MM.1S (cell line): Measurements from ENCODE around the gene LCE3E.

ENCODE experiments used
- DNase-seq: peaks from one replicate; pipeline ENCODE4 v3.0.0-alpha.2; 2015
- H2AFZ ChIP-seq: fragments of 300-600 bp; sonication (generic); 2 replicates; pipeline ENCODE4 v1.6.0; 2016; ENCODE audit warnings: antibody characterized with exemption, low read length
- H3F3A ChIP-seq: fragments of 300-600 bp; sonication (generic); 2 replicates; pipeline ENCODE4 v1.6.1; 2016; ENCODE audit warnings: mild to moderate bottlenecking, antibody characterized with exemption, low read length, moderate library complexity, mixed read lengths; ENCODE audit not compliant: insufficient read depth
- H3K27ac ChIP-seq: fragments of 300-600 bp; sonication (generic); 2 replicates; pipeline ENCODE4 v1.5.1; 2016; ENCODE audit warnings: mild to moderate bottlenecking, low read length
- H3K27me3 ChIP-seq: fragments of 300-600 bp; sonication (generic); replicated peaks from 2 replicates; pipeline ENCODE4 v1.6.0; 2016; ENCODE audit warnings: low read length; ENCODE audit not compliant: insufficient read depth
- H3K36me3 ChIP-seq: fragments of 300-600 bp; sonication (generic); replicated peaks from 2 replicates; pipeline ENCODE4 v1.6.1; 2016; ENCODE audit warnings: mild to moderate bottlenecking, low read length, mixed read lengths; ENCODE audit not compliant: insufficient read depth
- H3K4me1 ChIP-seq: fragments of 300-600 bp; sonication (generic); 2 replicates; pipeline ENCODE4 v1.6.1; 2016; ENCODE audit warnings: low read length, mixed read lengths
- H3K4me2 ChIP-seq: fragments of 300-600 bp; sonication (generic); 2 replicates; pipeline ENCODE4 v1.6.0; 2016; ENCODE audit warnings: low read depth, low read length
- H3K4me3 ChIP-seq: fragments of 300-600 bp; sonication (generic); 2 replicates; pipeline ENCODE4 v1.5.1; 2016; ENCODE audit warnings: low read length, mixed read lengths
- H3K79me2 ChIP-seq: fragments of 300-600 bp; sonication (generic); 2 replicates; pipeline ENCODE4 v1.6.1; 2016; ENCODE audit warnings: mixed run types, low read length, mixed read lengths
- H3K9ac ChIP-seq: fragments of 300-600 bp; sonication (generic); 2 replicates; pipeline ENCODE4 v1.6.1; 2016; ENCODE audit warnings: low read length, mixed read lengths
- H3K9me2 ChIP-seq: fragments of 300-600 bp; sonication (generic); replicated peaks from 2 replicates; pipeline ENCODE4 v1.6.1; 2016; ENCODE audit warnings: mild to moderate bottlenecking, low read length, mixed read lengths; ENCODE audit not compliant: insufficient read depth
- H3K9me3 ChIP-seq: fragments of 300-600 bp; sonication (generic); replicated peaks from 2 replicates; pipeline ENCODE4 v1.6.1; 2016; ENCODE audit warnings: mild to moderate bottlenecking, low read length, mixed read lengths; ENCODE audit not compliant: insufficient read depth
- H4K20me1 ChIP-seq: fragments of 300-600 bp; sonication (generic); 2 replicates; pipeline ENCODE4 v1.6.1; 2016; ENCODE audit warnings: mild to moderate bottlenecking, low read length, moderate library complexity, mixed read lengths; ENCODE audit not compliant: insufficient read depth
- EZH2 ChIP-seq: fragments of 300-600 bp; sonication (generic); optimal IDR thresholded peaks from 2 replicates; pipeline ENCODE3; 2017; ENCODE audit warnings: low read depth, mild to moderate bottlenecking, antibody characterized with exemption, low read length, mixed read lengths
- EZH2phosphoT487 ChIP-seq: fragments of 300-600 bp; sonication (generic); IDR thresholded peaks from 2 replicates; pipeline ENCODE4 v1.6.1; 2018; ENCODE audit warnings: antibody characterized with exemption, low read length
- TF ChIP-seq, protein P1 (sequence below): fragments of 300-600 bp; sonication (generic); IDR thresholded peaks from 2 replicates; pipeline ENCODE4 v1.5.1; 2016; ENCODE audit warnings: antibody characterized with exemption, low read length, mixed read lengths

LCE3E gene

DNA sequence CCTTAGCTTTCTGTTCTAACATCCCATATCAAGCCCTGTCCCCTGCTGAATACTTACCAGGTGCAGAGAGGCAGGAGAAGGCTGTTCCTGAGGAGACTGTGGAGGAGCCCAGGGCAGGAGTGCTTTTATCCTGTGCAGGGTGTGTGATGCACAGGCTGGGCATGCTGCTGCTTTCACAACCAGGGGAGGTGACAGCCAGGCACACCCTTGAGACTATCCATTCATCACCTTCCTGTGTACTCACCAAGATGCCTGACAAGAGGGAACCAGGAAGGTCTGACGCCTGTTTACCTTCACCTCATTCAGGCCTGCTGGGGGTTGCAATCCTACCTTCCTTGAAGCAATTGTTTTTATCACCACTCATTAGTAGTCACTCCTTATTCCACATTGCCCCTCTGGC, at the start of gene LCE3E:
Gene LCE3E (minus strand): TSS at position 100 of the 400 bp plus-strand sequence. CDS start 572 bp downstream, outside the sequence.
- DNase-seq = no peak
- TF ChIP-seq EZH2 (no peak), EZH2phosphoT487 (no peak)
- TF ChIP-seq, protein P1, sequence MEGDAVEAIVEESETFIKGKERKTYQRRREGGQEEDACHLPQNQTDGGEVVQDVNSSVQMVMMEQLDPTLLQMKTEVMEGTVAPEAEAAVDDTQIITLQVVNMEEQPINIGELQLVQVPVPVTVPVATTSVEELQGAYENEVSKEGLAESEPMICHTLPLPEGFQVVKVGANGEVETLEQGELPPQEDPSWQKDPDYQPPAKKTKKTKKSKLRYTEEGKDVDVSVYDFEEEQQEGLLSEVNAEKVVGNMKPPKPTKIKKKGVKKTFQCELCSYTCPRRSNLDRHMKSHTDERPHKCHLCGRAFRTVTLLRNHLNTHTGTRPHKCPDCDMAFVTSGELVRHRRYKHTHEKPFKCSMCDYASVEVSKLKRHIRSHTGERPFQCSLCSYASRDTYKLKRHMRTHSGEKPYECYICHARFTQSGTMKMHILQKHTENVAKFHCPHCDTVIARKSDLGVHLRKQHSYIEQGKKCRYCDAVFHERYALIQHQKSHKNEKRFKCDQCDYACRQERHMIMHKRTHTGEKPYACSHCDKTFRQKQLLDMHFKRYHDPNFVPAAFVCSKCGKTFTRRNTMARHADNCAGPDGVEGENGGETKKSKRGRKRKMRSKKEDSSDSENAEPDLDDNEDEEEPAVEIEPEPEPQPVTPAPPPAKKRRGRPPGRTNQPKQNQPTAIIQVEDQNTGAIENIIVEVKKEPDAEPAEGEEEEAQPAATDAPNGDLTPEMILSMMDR = no peak
- Histone ChIP-seq H3K4me2 (no peak within 1 kb of the TSS), H3K27ac (no peak within 1 kb of the TSS), H3F3A (no peaks in the 10 kb centered on the region), H3K9me2 (no peaks in the 10 kb centered on the region), H3K4me1 (no peaks in the 10 kb centered on the region), H3K4me3 (no peak within 1 kb of the TSS), H3K9me3 (no peaks in the 10 kb centered on the region), H4K20me1 (no peaks in the 10 kb centered on the region), H3K36me3 (no peaks in the 10 kb centered on the region), H3K9ac (no peak within 1 kb of the TSS), H3K79me2 (no peaks in the 10 kb centered on the region), H2AFZ (no peak within 1 kb of the TSS), H3K27me3 (no peaks in the 10 kb centered on the region)

DNA sequence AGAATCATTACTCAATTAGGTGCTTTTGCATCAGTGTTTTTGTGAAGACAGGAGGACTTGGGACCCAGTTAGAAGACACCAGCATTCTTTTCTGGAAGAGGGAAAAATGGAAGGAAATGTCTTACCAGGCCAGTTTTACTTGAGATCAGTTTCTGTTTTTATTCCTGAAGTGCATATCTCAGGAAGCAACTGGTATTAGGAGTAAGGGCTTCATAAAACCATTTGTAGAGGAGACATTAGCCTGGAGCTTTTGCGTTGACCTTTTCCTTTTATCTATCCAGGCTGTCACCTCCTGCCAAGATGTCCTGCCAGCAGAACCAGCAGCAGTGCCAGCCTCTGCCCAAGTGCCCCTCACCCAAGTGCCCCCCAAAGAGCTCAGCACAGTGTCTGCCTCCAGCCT, 46.9 kb upstream of the LCE3E start, which contains the start of gene LCE3B:
Gene LCE3B (plus strand): TSS at position 301 of the 400 bp plus-strand sequence. CDS start 0 bp downstream, at position 301.
- TF ChIP-seq, protein P1 = no peak
- no peak within 1 kb of the TSS for H3K4me3 ChIP-seq
- H3K79me2 ChIP-seq = no peaks in the 10 kb centered on the region
- H3K9ac ChIP-seq = no peak within 1 kb of the TSS
- no peaks in the 10 kb centered on the region for H3K27me3 ChIP-seq
- no peaks in the 10 kb centered on the region for H3K9me3 ChIP-seq
- H4K20me1 ChIP-seq = no peaks in the 10 kb centered on the region
- no peaks in the 10 kb centered on the region for H3F3A ChIP-seq
- H3K9me2 ChIP-seq = no peaks in the 10 kb centered on the region
- DNase-seq = no peak
- H3K4me1 ChIP-seq = no peaks in the 10 kb centered on the region
- no peaks in the 10 kb centered on the region for H3K36me3 ChIP-seq
- no peak within 1 kb of the TSS for H3K4me2 ChIP-seq
- H2AFZ ChIP-seq = no peak within 1 kb of the TSS
- no peak within 1 kb of the TSS for H3K27ac ChIP-seq

GRCh38 chr1:152599934-152600333, 33.4 kb upstream of the LCE3E start, which contains the start of gene LCE3C:
Gene LCE3C, plus strand, starts transcription at chr1:152600234. Its CDS starts 498 bp downstream, at chr1:152600732.
- Histone ChIP-seq H3K9ac (no peak within 1 kb of the TSS), H3K4me2 (no peak within 1 kb of the TSS), H3K27me3 (no peaks in the 10 kb centered on the region), H3K9me2 (no peaks in the 10 kb centered on the region), H3K27ac (no peak within 1 kb of the TSS), H3K4me1 (no peaks in the 10 kb centered on the region), H3K36me3 (no peaks in the 10 kb centered on the region), H3K79me2 (no peaks in the 10 kb centered on the region), H4K20me1 (no peaks in the 10 kb centered on the region), H3F3A (no peaks in the 10 kb centered on the region), H2AFZ (no peak within 1 kb of the TSS), H3K9me3 (no peaks in the 10 kb centered on the region), H3K4me3 (no peak within 1 kb of the TSS)
- no peak for DNase-seq
- TF ChIP-seq EZH2 = no peak
- no peak for TF ChIP-seq EZH2phosphoT487

DNA sequence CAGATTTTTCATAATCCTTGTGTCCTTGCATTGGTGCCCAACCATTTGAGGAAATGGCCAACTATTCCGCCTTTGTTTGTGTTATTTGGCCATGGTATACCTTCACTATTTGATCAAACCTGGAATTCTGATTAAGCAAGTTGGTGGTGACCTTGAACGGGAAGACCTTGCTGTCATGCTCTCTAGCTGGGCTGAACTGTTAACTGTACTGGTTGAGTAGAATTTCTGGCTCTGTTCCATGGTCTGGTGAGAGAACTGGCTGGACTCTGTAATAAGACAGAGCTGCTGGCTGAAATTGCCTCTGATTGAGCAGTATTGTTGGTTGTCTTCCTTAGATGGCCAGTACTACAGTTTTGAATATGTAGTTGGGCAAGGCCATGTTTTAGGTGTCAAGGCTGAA, 30.4 kb upstream of the LCE3E start:
- Histone ChIP-seq H3K4me2 (no peak overlapping the region), H3K27me3 (no peaks in the 10 kb centered on the region), H3K9me3 (no peaks in the 10 kb centered on the region), H3K36me3 (no peaks in the 10 kb centered on the region), H2AFZ (no peak overlapping the region), H3K4me3 (no peak overlapping the region), H4K20me1 (no peaks in the 10 kb centered on the region), H3K27ac (no peak overlapping the region), H3F3A (no peaks in the 10 kb centered on the region), H3K9ac (no peak overlapping the region), H3K9me2 (no peaks in the 10 kb centered on the region), H3K4me1 (no peaks in the 10 kb centered on the region), H3K79me2 (no peaks in the 10 kb centered on the region)
- no peak for DNase-seq
- TF ChIP-seq EZH2 (no peak), EZH2phosphoT487 (no peak)
- TF ChIP-seq, protein P1 = no peak
